ENCODE data around the gene GSTA5.

DNA sequence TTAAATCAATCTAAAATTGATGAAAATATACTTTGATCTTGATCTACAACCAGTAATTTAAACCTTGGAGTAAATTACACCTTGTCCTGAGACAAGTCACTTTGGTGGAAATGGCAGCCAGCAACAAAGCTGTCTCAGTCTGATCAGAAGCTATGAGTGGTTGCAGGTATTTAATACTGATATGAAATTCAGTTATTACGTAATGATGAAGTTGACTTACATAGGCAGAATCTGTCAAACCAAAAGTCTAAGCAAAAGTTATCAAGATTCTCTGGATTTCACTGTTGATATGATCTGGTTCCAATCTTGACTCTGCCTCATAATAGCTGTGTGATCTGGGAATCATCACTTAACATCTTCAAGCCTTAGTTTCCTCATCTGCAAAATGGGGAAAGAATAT, 27.6 kb upstream of the GSTA5 start:
- TF ChIP-seq, protein P1, sequence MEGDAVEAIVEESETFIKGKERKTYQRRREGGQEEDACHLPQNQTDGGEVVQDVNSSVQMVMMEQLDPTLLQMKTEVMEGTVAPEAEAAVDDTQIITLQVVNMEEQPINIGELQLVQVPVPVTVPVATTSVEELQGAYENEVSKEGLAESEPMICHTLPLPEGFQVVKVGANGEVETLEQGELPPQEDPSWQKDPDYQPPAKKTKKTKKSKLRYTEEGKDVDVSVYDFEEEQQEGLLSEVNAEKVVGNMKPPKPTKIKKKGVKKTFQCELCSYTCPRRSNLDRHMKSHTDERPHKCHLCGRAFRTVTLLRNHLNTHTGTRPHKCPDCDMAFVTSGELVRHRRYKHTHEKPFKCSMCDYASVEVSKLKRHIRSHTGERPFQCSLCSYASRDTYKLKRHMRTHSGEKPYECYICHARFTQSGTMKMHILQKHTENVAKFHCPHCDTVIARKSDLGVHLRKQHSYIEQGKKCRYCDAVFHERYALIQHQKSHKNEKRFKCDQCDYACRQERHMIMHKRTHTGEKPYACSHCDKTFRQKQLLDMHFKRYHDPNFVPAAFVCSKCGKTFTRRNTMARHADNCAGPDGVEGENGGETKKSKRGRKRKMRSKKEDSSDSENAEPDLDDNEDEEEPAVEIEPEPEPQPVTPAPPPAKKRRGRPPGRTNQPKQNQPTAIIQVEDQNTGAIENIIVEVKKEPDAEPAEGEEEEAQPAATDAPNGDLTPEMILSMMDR (IDR thresholded peaks at IDR 0.05) = no peak
- TF ChIP-seq EP300 (IDR thresholded peaks at IDR 0.05) (no peak), POLR2AphosphoS5 (IDR thresholded peaks at IDR 0.05) (no peak), POLR2A (IDR thresholded peaks at IDR 0.05) (no peak)

Data from gastroesophageal sphincter (tissue), 3 donors.